Stimulated activated CD4-positive, alpha-beta T cell treated with anti-CD3 and anti-CD28 coated beads, Interleukin-2, amount 100 ng/mL, for 24 hours (primary cell): ENCODE data around the gene PRAMEF10.
"Not testable (repeated sequence)": the region's sequence is repeated elsewhere in the genome, so short reads cannot be mapped to it uniquely, and the experiment has no call there.

Experiments
- DNase-seq, 2 donors: peaks; one replicate each; pipeline ENCODE4 v3.0.0-alpha.2; 2020

The PRAMEF10 gene, protein sequence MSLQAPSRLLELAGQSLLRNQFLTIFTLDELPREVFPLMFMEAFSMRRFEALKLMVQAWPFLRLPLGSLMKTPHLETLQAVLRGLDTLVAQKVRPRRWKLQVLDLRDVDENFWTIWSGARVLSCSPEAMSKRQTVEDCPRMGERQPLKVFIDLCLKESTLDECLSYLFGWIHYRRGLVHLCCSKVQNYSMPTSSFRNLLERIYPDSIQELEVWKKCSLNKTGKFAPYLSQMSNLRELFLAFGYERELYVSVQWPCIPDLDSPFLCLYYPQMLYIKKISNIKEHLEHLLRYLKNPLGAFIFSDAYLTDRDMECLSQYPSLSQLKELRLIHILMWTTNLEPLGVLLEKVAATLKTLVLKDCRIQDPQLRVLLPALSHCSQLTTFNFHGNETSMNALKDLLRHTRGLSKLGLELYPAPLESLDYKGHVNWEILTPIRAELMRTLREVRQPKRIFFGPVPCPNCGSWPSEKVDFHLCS

GRCh38 chr1:12898170-12898569, at the start of gene PRAMEF10:
Gene PRAMEF10, minus strand, starts transcription at chr1:12898270. Its CDS starts 2,423 bp downstream, at chr1:12895847.
- DNase-seq = not testable (repeated sequence)

DNA sequence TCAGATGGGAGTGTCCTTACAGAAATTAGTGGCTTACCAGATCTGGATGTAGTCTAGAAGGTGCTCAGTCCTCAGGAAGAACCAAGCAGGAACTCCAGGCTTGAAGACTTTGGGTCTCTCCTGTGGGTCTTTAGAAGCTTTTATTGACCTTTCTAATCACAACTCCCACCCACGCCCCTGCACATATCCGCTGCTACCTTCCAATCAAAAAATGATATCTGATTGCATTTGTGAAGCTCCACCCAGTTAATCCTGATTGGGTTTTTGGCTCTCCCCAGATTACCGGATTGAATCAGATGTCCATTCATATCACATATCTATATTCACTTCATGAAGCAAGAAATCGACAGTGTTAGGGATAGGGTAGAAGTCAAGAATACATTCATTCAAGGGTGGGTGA, 49.4 kb upstream of the PRAMEF10 start, which contains the start of gene PRAMEF6:
TSS of gene PRAMEF6 (minus strand) at position 101 of the 400 bp plus-strand sequence. CDS start 5,062 bp downstream, outside the sequence.
- not testable (repeated sequence) for DNase-seq

- not testable (repeated sequence) for DNase-seq
Observed at GRCh38 chr1:12924368-12924767, 26.3 kb upstream of the PRAMEF10 start.

DNA sequence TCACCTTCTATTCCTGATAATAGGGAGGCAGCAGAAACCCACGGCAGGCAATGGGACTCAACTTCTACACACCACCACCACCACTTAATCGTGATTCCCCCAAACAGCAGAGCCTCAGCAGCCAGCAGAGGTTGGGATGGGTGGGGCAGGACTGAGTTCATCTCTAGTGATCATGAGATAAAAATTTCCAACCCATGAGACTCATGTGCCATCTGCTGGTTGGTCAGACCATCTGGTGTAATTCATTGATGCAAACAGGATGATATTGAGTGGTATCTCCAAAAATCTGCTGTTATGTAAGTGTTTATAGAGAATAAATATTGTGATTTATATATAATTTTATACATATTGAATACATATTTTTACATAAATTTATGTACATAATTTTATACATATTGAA, 23.7 kb upstream of the PRAMEF10 start:
- not testable (repeated sequence) for DNase-seq

DNA sequence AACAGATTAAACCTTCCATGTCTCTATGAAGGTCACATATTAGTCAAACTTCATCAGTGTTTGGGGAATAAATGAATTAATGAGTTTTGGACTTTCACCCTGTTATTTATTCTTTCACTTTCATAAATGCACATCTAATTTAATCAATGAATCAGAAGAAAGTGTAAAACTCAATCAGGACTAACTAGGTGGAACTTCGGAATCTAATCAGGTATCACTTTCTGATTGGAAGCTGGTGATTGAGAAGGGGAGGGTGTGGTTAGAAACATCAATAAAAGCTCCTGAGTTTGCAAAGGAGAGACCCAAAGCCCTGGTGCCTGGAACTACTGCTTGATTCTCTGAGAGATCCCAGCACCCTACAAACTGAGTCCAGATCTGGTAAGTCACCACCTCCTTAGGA, 18.2 kb upstream of the PRAMEF10 start, which contains the start of gene PRAMEF7:
TSS of gene PRAMEF7 (plus strand) at position 301 of the 400 bp plus-strand sequence. CDS start 1,083 bp downstream, outside the sequence.
- not testable (repeated sequence) for DNase-seq

- DNase-seq = not testable (repeated sequence)
Observed at GRCh38 chr1:12903793-12904572, 5.9 kb upstream of the PRAMEF10 start.

- DNase-seq = not testable (repeated sequence)
Observed at GRCh38 chr1:12899186-12899585, 1.1 kb upstream of the PRAMEF10 start.

- not testable (repeated sequence) for DNase-seq
Observed at GRCh38 chr1:12886101-12886500, 12.0 kb downstream of the PRAMEF10 start, which contains the start of gene PRAMEF4. Gene PRAMEF4, minus strand, starts transcription at chr1:12886201. Its CDS starts 2,807 bp downstream, at chr1:12883394.

DNA sequence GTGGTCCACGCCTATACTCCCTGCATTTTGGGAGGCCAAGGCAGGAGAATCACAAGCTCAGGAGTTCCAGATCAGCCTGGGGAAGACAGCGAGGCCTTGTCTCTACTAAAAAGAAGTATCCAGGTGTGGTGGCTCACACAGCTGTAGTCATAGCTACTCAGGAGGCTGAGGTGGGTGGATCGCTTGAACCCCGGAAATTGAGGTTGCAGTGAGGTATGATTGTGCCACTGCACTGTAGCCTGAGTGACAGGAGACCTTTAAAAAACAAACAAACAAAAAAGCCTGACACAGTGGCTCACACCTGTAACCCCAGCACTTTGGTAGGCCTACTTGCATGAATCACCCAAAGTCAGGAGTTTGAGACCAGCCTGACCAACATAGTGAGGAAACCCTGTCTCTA, 19.6 kb downstream of the PRAMEF10 start:
- not testable (repeated sequence) for DNase-seq

- DNase-seq = not testable (repeated sequence)
Observed at GRCh38 chr1:12863131-12863880, 34.8 kb downstream of the PRAMEF10 start.

- not testable (repeated sequence) for DNase-seq
Observed at GRCh38 chr1:12856786-12857185, 41.3 kb downstream of the PRAMEF10 start, which contains the start of gene PRAMEF2. Gene PRAMEF2, plus strand, starts transcription at chr1:12857086. Its CDS starts 1,924 bp downstream, at chr1:12859010.

- no peak for DNase-seq
Observed at GRCh38 chr1:12851779-12852178, 46.3 kb downstream of the PRAMEF10 start.

DNA sequence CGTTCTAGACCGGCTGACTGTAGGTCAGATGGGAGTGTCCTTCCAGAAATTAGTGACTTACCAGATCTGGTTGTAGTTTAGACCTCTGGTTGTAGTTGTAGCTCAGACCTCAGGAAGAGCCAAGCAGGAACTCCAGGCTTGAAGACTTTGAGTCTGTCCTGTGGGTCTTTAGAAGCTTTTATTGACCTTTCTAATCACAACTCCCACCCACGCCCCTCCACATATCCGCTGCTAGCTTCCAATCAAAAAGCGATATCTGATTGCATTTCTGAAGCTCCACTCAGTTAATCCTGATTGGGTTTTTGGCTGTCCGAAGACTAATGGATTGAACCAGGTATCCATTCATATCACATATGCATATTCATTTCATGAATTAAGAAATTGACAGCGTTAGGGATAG, 49.5 kb downstream of the PRAMEF10 start, which contains the start of gene HNRNPCL1:
TSS of gene HNRNPCL1 (minus strand) at position 101 of the 400 bp plus-strand sequence. CDS start 431 bp downstream, outside the sequence.
- DNase-seq = not testable (repeated sequence)
